ENCODE measurements around the gene FXYD1.

GRCh38 chr19:35095667-35096368 is 42.8 kb upstream of the FXYD1 start:
- no peak for TF ChIP-seq HDGF (IDR thresholded peaks at IDR 0.05; ENCODE audit: borderline replicate concordance)
- TF ChIP-seq ELF4 (IDR thresholded peaks at IDR 0.05), result no peak
- TF ChIP-seq SUZ12 (IDR thresholded peaks at IDR 0.05), result no peak
- no peak for TF ChIP-seq FOXA1 (IDR thresholded peaks at IDR 0.05)
- TF ChIP-seq BHLHE40 (IDR thresholded peaks at IDR 0.05; ENCODE audit: borderline replicate concordance), result no peak
- no peak for TF ChIP-seq SP1 (IDR thresholded peaks at IDR 0.05)
- no peak for TF ChIP-seq NFRKB (IDR thresholded peaks at IDR 0.05)
- no peak for TF ChIP-seq TARDBP (IDR thresholded peaks at IDR 0.05)
